Measurements from ENCODE around the gene WDR76.

WDR76 gene

GRCh38 chr15:43881944-43882343 lies 55.1 kb downstream of the WDR76 start:
- Histone ChIP-seq H3K4me1 (ENCODE audit: insufficient read depth, low read length) (no peaks in the 10 kb centered on the region), H3K9me3 (ENCODE audit: insufficient read depth, low read length, severe bottlenecking) (no peaks in the 10 kb centered on the region), H3K4me2 (ENCODE audit: insufficient read depth, low read length) (no peak overlapping the region), H3K4me3 (ENCODE audit: low read depth in 1 of 2, low read length in 2 of 2) (no peak overlapping the region), H3K27me3 (ENCODE audit: insufficient read depth, low read length, poor library complexity) (no peaks in the 10 kb centered on the region), H3K79me2 (ENCODE audit: insufficient read depth, low read length) (no peaks in the 10 kb centered on the region), H3K36me3 (ENCODE audit: insufficient read depth, low read length) (peaks cover 68% of the 10 kb centered on the region), H4K20me1 (ENCODE audit: insufficient read depth, low read length) (no peaks in the 10 kb centered on the region; the same call in 1 of the 2 replicates), H2AFZ (ENCODE audit: low read depth, low read length) (no peak overlapping the region), H3K27ac (ENCODE audit: low read length) (no peak overlapping the region), H3K9ac (ENCODE audit: low read depth, low read length) (no peak overlapping the region)
- TF ChIP-seq EZH2 (IDR thresholded peaks at IDR 0.05; ENCODE audit: borderline replicate concordance, low read depth, low read length, severe bottlenecking) (no peak), CTCF (IDR thresholded peaks at IDR 0.05; ENCODE audit: borderline replicate concordance, extremely low read depth, low read length, poor library complexity, severe bottlenecking) (peak; percentile 57)
- no peak for DNase-seq
- ATAC-seq (ENCODE audit: insufficient read depth, low read depth): peak; percentile 47; the same call in 1 of the 3 replicates

- no peak overlapping the region for H3K4me2 ChIP-seq (ENCODE audit: insufficient read depth, low read length)
- H3K4me3 ChIP-seq (ENCODE audit: low read depth in 1 of 2, low read length in 2 of 2): no peak overlapping the region
- DNase-seq (no peak), ATAC-seq (ENCODE audit: insufficient read depth, low read depth) (no peak)
- no peak for TF ChIP-seq CTCF (IDR thresholded peaks at IDR 0.05; ENCODE audit: borderline replicate concordance, extremely low read depth, low read length, poor library complexity, severe bottlenecking)
- TF ChIP-seq EZH2 (IDR thresholded peaks at IDR 0.05; ENCODE audit: borderline replicate concordance, low read depth, low read length, severe bottlenecking): no peak
- H3K27me3 ChIP-seq (ENCODE audit: insufficient read depth, low read length, poor library complexity): no peaks in the 10 kb centered on the region
- H3K4me1 ChIP-seq (ENCODE audit: insufficient read depth, low read length): no peaks in the 10 kb centered on the region
- H3K9me3 ChIP-seq (ENCODE audit: insufficient read depth, low read length, severe bottlenecking): no peaks in the 10 kb centered on the region
- no peak overlapping the region for H2AFZ ChIP-seq (ENCODE audit: low read depth, low read length)
- H3K36me3 ChIP-seq (ENCODE audit: insufficient read depth, low read length): peaks cover 54% of the 10 kb centered on the region
- H4K20me1 ChIP-seq (ENCODE audit: insufficient read depth, low read length): no peaks in the 10 kb centered on the region
- no peaks in the 10 kb centered on the region for H3K79me2 ChIP-seq (ENCODE audit: insufficient read depth, low read length)
- H3K9ac ChIP-seq (ENCODE audit: low read depth, low read length): no peak overlapping the region
- no peak overlapping the region for H3K27ac ChIP-seq (ENCODE audit: low read length)
These were observed 56.8 kb downstream of the WDR76 start for GRCh38 chr15:43883571-43883970.

- Histone ChIP-seq H3K4me3 (ENCODE audit: low read depth in 1 of 2, low read length in 2 of 2) (no peak overlapping the region), H3K36me3 (ENCODE audit: insufficient read depth, low read length) (peaks cover 25% of the 10 kb centered on the region), H3K79me2 (ENCODE audit: insufficient read depth, low read length) (no peaks in the 10 kb centered on the region), H3K27ac (ENCODE audit: low read length) (no peak overlapping the region), H3K9me3 (ENCODE audit: insufficient read depth, low read length, severe bottlenecking) (no peaks in the 10 kb centered on the region), H4K20me1 (ENCODE audit: insufficient read depth, low read length) (no peaks in the 10 kb centered on the region), H2AFZ (ENCODE audit: low read depth, low read length) (no peak overlapping the region), H3K27me3 (ENCODE audit: insufficient read depth, low read length, poor library complexity) (no peaks in the 10 kb centered on the region), H3K9ac (ENCODE audit: low read depth, low read length) (no peak overlapping the region), H3K4me1 (ENCODE audit: insufficient read depth, low read length) (no peaks in the 10 kb centered on the region), H3K4me2 (ENCODE audit: insufficient read depth, low read length) (no peak overlapping the region)
- ATAC-seq (ENCODE audit: insufficient read depth, low read depth): no peak
- no peak for DNase-seq
- TF ChIP-seq EZH2 (IDR thresholded peaks at IDR 0.05; ENCODE audit: borderline replicate concordance, low read depth, low read length, severe bottlenecking) (no peak), CTCF (IDR thresholded peaks at IDR 0.05; ENCODE audit: borderline replicate concordance, extremely low read depth, low read length, poor library complexity, severe bottlenecking) (no peak)
These were observed 59.8 kb downstream of the WDR76 start for GRCh38 chr15:43886558-43886957.

GRCh38 chr15:43887901-43888300 lies 61.1 kb downstream of the WDR76 start:
- H3K4me2 ChIP-seq (ENCODE audit: insufficient read depth, low read length): no peak overlapping the region
- H3K27me3 ChIP-seq (ENCODE audit: insufficient read depth, low read length, poor library complexity): no peaks in the 10 kb centered on the region

More at GRCh38 chr15:43887901-43888300, 61.1 kb downstream of the WDR76 start:
- peaks cover 19% of the 10 kb centered on the region for H3K36me3 ChIP-seq (ENCODE audit: insufficient read depth, low read length)
- no peak overlapping the region for H3K4me3 ChIP-seq (ENCODE audit: low read depth in 1 of 2, low read length in 2 of 2)
- DNase-seq (no peak), ATAC-seq (ENCODE audit: insufficient read depth, low read depth) (no peak)
- no peak overlapping the region for H3K9ac ChIP-seq (ENCODE audit: low read depth, low read length)
- no peaks in the 10 kb centered on the region for H3K9me3 ChIP-seq (ENCODE audit: insufficient read depth, low read length, severe bottlenecking)
- no peaks in the 10 kb centered on the region for H3K79me2 ChIP-seq (ENCODE audit: insufficient read depth, low read length)
- no peak for TF ChIP-seq CTCF (IDR thresholded peaks at IDR 0.05; ENCODE audit: borderline replicate concordance, extremely low read depth, low read length, poor library complexity, severe bottlenecking)
- no peaks in the 10 kb centered on the region for H4K20me1 ChIP-seq (ENCODE audit: insufficient read depth, low read length)
- H3K27ac ChIP-seq (ENCODE audit: low read length): no peak overlapping the region
- H2AFZ ChIP-seq (ENCODE audit: low read depth, low read length): no peak overlapping the region
- H3K4me1 ChIP-seq (ENCODE audit: insufficient read depth, low read length): no peaks in the 10 kb centered on the region

Measured in DND-41 (cell line).